ENCODE data around the gene WRAP73.

The WRAP73 gene

DNA sequence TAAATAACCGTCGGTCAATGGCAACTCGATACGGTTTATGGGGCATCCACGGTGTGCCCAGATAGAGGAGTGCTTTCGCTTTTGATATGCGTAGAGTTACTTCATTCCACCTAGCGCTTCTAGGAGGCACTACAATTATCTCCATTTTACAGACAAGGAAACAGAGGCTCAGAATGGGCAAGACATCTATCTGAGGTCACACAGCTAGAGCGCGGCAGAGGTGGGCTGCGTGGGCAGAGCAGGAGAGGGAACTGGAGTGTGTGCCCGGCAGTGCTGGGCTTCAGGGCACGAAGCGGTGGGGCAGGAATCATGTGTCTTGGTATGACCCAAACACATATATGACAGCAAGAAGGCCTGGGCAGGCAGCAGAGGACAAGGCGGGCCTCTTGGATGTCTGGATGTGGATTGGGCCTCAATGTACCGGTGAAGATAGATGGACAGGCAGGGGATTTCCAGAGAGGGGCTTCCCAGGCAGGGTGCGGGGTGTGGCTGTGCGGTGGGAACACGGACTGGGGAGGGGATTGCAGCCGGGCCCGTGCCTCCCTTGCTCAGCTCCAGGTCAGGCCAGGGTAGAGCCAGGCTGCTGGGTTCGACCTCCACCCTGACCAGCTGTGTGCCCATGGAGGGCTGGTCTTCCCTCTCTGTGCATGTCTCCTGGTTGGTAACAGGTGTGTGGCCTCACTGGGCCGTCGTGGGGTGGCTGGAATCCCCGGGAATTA lies 23.6 kb upstream of the WRAP73 start:
- peak overlapping the region; percentile 46; the same call in 1 of the 2 replicates for H3K9ac ChIP-seq (ENCODE audit: low read length)
- H3K36me3 ChIP-seq (ENCODE audit: insufficient read depth, low read length): no peaks in the 10 kb centered on the region
- no peaks in the 10 kb centered on the region for H4K20me1 ChIP-seq (ENCODE audit: insufficient read depth, low read length)
- H3K27ac ChIP-seq (ENCODE audit: low read depth, low read length, poor library complexity, severe bottlenecking): no peak overlapping the region
- peaks cover 6% of the 10 kb centered on the region for H3K27me3 ChIP-seq (ENCODE audit: insufficient read depth, low read length)
- peak overlapping the region; percentile 59 for H3K4me3 ChIP-seq (ENCODE audit: low read depth, low read length, poor library complexity, severe bottlenecking)
- peak overlapping the region; percentile 75 for H3K4me2 ChIP-seq (ENCODE audit: low read length)
- H2AFZ ChIP-seq (ENCODE audit: low read length): no peak overlapping the region
- H3K79me2 ChIP-seq (ENCODE audit: insufficient read depth, low read length): no peaks in the 10 kb centered on the region
- no peaks in the 10 kb centered on the region for H3K9me2 ChIP-seq (ENCODE audit: low read depth, low read length)
- peaks cover 12% of the 10 kb centered on the region for H3K4me1 ChIP-seq (ENCODE audit: insufficient read depth, low read length, severe bottlenecking)
- no peaks in the 10 kb centered on the region for H3F3A ChIP-seq (ENCODE audit: insufficient read depth, low read length)
- TF ChIP-seq, protein P1, sequence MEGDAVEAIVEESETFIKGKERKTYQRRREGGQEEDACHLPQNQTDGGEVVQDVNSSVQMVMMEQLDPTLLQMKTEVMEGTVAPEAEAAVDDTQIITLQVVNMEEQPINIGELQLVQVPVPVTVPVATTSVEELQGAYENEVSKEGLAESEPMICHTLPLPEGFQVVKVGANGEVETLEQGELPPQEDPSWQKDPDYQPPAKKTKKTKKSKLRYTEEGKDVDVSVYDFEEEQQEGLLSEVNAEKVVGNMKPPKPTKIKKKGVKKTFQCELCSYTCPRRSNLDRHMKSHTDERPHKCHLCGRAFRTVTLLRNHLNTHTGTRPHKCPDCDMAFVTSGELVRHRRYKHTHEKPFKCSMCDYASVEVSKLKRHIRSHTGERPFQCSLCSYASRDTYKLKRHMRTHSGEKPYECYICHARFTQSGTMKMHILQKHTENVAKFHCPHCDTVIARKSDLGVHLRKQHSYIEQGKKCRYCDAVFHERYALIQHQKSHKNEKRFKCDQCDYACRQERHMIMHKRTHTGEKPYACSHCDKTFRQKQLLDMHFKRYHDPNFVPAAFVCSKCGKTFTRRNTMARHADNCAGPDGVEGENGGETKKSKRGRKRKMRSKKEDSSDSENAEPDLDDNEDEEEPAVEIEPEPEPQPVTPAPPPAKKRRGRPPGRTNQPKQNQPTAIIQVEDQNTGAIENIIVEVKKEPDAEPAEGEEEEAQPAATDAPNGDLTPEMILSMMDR (IDR thresholded peaks at IDR 0.05; ENCODE audit: low read length): peak; percentile 48; the same call in 1 of the 2 replicates
- TF ChIP-seq EZH2 (IDR thresholded peaks at IDR 0.05; ENCODE audit: borderline replicate concordance, low read length): no peak
- no peaks in the 10 kb centered on the region for H3K9me3 ChIP-seq (ENCODE audit: low read length)

DNA sequence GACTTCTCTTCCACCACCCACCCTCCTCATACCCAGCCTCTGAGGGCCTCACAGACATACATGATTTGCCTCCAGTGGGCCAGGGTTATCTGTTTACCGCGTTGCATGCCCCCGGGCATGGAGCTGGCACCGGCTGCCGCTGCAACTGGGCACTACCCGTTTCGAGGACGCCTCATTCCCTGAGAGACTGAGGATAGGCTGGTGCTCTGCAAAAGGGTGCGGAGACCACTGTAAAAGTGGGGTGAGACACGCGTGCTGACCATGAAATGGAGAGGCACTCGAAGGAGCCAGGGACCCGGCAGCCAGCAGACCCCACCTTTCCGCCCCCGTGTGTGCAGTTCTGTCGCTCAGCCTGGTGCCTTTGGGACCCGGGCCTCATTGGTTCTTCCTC lies 23.1 kb upstream of the WRAP73 start:
- H3K27ac ChIP-seq (ENCODE audit: low read depth, low read length, poor library complexity, severe bottlenecking): no peak overlapping the region
- H3K4me1 ChIP-seq (ENCODE audit: insufficient read depth, low read length, severe bottlenecking): peaks cover 12% of the 10 kb centered on the region
- no peaks in the 10 kb centered on the region for H3F3A ChIP-seq (ENCODE audit: insufficient read depth, low read length)
- H4K20me1 ChIP-seq (ENCODE audit: insufficient read depth, low read length): no peaks in the 10 kb centered on the region
- peak overlapping the region; percentile 59 for H3K4me3 ChIP-seq (ENCODE audit: low read depth, low read length, poor library complexity, severe bottlenecking)
- no peaks in the 10 kb centered on the region for H3K9me3 ChIP-seq (ENCODE audit: low read length)
- no peaks in the 10 kb centered on the region for H3K36me3 ChIP-seq (ENCODE audit: insufficient read depth, low read length)
- H3K27me3 ChIP-seq (ENCODE audit: insufficient read depth, low read length): peaks cover 6% of the 10 kb centered on the region
- H2AFZ ChIP-seq (ENCODE audit: low read length): no peak overlapping the region
- no peaks in the 10 kb centered on the region for H3K9me2 ChIP-seq (ENCODE audit: low read depth, low read length)
- H3K4me2 ChIP-seq (ENCODE audit: low read length): peak overlapping the region; percentile 75
- H3K9ac ChIP-seq (ENCODE audit: low read length): peak overlapping the region; percentile 46; the same call in 1 of the 2 replicates
- no peaks in the 10 kb centered on the region for H3K79me2 ChIP-seq (ENCODE audit: insufficient read depth, low read length)
- TF ChIP-seq EZH2 (IDR thresholded peaks at IDR 0.05; ENCODE audit: borderline replicate concordance, low read length): no peak
- TF ChIP-seq, protein P1 (IDR thresholded peaks at IDR 0.05; ENCODE audit: low read length): no peak

DNA sequence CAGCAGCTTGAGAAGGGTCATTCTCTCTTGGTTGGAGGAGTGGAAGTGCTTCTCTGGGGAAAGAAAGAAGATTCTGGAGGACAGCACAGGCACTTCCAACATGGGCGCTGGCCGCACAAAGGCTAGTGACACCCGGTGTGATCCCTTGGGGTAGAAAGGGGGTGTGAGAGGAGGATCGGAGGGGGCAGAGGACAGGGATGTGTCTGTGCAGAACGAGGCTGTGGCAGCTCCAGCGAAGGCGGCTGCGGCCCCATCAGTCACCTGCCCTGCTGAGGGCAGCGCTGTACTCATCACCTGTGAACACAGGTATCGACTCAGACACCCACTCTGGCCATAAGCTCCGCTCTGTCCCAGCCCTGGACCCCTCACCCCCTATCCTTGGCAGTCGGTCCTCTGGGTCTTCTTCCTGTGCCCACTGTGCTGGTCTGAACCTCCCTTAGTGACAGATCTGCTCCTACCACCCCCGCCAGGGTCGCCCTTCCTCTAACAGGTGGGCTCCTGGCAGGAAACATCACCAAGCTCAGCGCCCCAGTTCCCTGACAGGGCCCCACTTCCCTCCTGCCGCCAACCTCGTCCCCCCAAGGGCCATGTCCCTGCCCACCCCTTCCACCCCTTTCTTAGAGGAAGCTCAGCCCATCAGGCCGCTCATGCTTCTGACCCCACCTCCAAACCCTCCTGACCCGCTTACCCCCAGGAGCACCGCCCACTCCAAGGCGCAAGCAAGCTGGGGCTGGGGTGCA lies 22.5 kb upstream of the WRAP73 start:
- H3K4me2 ChIP-seq (ENCODE audit: low read length): peak overlapping the region; percentile 75
- H3K4me3 ChIP-seq (ENCODE audit: low read depth, low read length, poor library complexity, severe bottlenecking): peak overlapping the region; percentile 59
- H3K27ac ChIP-seq (ENCODE audit: low read depth, low read length, poor library complexity, severe bottlenecking): no peak overlapping the region
- H4K20me1 ChIP-seq (ENCODE audit: insufficient read depth, low read length): no peaks in the 10 kb centered on the region
- H3K9ac ChIP-seq (ENCODE audit: low read length): no peak overlapping the region; the same call in 1 of the 2 replicates
- no peak overlapping the region for H2AFZ ChIP-seq (ENCODE audit: low read length)
- H3K36me3 ChIP-seq (ENCODE audit: insufficient read depth, low read length): no peaks in the 10 kb centered on the region
- H3K79me2 ChIP-seq (ENCODE audit: insufficient read depth, low read length): no peaks in the 10 kb centered on the region
- no peaks in the 10 kb centered on the region for H3F3A ChIP-seq (ENCODE audit: insufficient read depth, low read length)
- peaks cover 18% of the 10 kb centered on the region for H3K4me1 ChIP-seq (ENCODE audit: insufficient read depth, low read length, severe bottlenecking)
- peaks cover 6% of the 10 kb centered on the region for H3K27me3 ChIP-seq (ENCODE audit: insufficient read depth, low read length)
- H3K9me3 ChIP-seq (ENCODE audit: low read length): no peaks in the 10 kb centered on the region
- no peaks in the 10 kb centered on the region for H3K9me2 ChIP-seq (ENCODE audit: low read depth, low read length)
- TF ChIP-seq, protein P1 (IDR thresholded peaks at IDR 0.05; ENCODE audit: low read length): no peak
- no peak for TF ChIP-seq EZH2 (IDR thresholded peaks at IDR 0.05; ENCODE audit: borderline replicate concordance, low read length)

Measured in OCI-LY1 (cell line).